Hindlimb muscle (tissue), 1 donor: ENCODE results near the gene FAM124B. TPM values are rescaled to one million over a fixed set of nuclear protein-coding genes. Genes with fewer than 3 reads are reported as not detected.

Experiments used
- DNase-seq: peaks from one replicate; pipeline ENCODE4 v3.0.0-alpha.2; 2013
- polyA plus RNA-seq: library from polyadenylated mRNA; unstranded; fragments of 120-200 nt; gene quantifications from one replicate; pipeline ENCODE4 v1.2.1, GENCODE V29; 2013; ENCODE audit not compliant: insufficient read length

The FAM124B gene
- polyA plus RNA-seq, 1 donor: 7.0 TPM

- DNase-seq: no peak
Measured at GRCh38 chr2:224333726-224334482, 68.0 kb downstream of the FAM124B start.

GRCh38 chr2:224331698-224332097 lies 70.2 kb downstream of the FAM124B start:
- no peak for DNase-seq

DNA sequence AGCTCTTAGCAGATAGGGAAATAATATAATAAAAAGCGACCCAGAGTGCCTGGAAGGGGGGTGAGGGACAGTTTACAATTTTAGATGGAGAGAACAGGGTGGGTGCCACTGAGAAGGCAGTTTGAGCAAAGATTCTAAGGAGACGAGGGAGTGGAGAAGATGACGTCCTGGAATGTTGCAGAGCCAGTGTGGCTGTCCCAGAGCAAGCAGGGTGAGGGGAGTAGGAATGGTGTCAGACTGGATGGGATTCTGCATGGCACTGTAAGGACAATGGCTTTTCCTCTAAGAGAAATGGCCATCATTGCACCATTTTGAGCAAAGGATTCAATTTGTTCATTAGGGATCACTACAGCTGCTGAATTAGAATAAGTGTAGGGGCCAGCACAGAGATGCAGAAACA lies 73.1 kb downstream of the FAM124B start:
- no peak for DNase-seq

Other genes with a start within 250 kb of the FAM124B start
- 80.6 TPM for gene CUL3, start 183.3 kb upstream of the FAM124B start, polyA plus RNA-seq